ENCODE results near the gene MYO1F. TPM values are rescaled to one million over a fixed set of nuclear protein-coding genes. Genes with fewer than 3 reads are reported as not detected.

MYO1F gene
- total and polyA plus RNA-seq, 4 donors: 4.5 to 19.3 (median 11.6) TPM

- 100% methylated on average over 1 of the region's 2 CpGs for WGBS (ENCODE audit: insufficient coverage)
- Histone ChIP-seq H3K27ac (ENCODE audit: low read depth, low read length) (no peak overlapping the region), H3K9me3 (ENCODE audit: control insufficient read depth, insufficient read depth, low read length) (no peaks in the 10 kb centered on the region), H3K4me3 (ENCODE audit: low read depth, low read length) (no peak overlapping the region), H3K27me3 (ENCODE audit: control insufficient read depth, insufficient read depth, low read length) (no peaks in the 10 kb centered on the region), H3K36me3 (ENCODE audit: control insufficient read depth, insufficient read depth, low read length) (no peaks in the 10 kb centered on the region), H3K4me1 (ENCODE audit: control insufficient read depth, insufficient read depth, low read length) (peaks cover 12% of the 10 kb centered on the region)
- DNase-seq (ENCODE audit: low read depth in 4 of 6, low spot score in 6 of 6): no peak
These were observed 37.2 kb upstream of the MYO1F start for GRCh38 chr19:8614455-8614854.

DNA sequence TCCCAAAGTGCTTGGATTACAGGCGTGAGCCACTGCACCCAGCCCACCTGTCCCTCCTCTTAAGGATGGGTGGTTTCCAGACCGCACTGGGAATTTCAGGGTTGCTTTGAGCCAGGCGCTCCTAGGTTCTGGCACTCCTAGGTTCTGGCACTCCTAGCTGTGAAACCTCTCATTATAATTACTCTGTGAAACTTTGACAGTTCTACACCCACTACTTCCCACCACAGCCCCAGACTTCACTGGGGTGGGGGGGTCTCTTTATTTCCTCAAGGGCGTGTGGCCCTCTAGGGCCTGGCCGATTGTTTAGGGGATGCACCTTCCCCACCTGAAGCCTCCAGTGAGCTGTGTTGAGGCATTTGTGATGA lies 35.5 kb upstream of the MYO1F start:
- Histone ChIP-seq H3K4me1 (ENCODE audit: control insufficient read depth, insufficient read depth, low read length) (peaks cover 21% of the 10 kb centered on the region), H3K27me3 (ENCODE audit: control insufficient read depth, insufficient read depth, low read length) (no peaks in the 10 kb centered on the region), H3K27ac (ENCODE audit: low read depth, low read length) (no peak overlapping the region), H3K9me3 (ENCODE audit: control insufficient read depth, insufficient read depth, low read length) (no peaks in the 10 kb centered on the region), H3K4me3 (ENCODE audit: low read depth, low read length) (no peak overlapping the region), H3K36me3 (ENCODE audit: control insufficient read depth, insufficient read depth, low read length) (peaks cover 5% of the 10 kb centered on the region)
- WGBS (ENCODE audit: insufficient coverage): 46% methylated on average over 2 of the region's 5 CpGs
- DNase-seq (ENCODE audit: low read depth in 4 of 6, low spot score in 6 of 6): no peak

GRCh38 chr19:8611877-8612806 lies 34.9 kb upstream of the MYO1F start:
- Histone ChIP-seq H3K4me3 (ENCODE audit: low read depth, low read length) (no peak overlapping the region), H3K27ac (ENCODE audit: low read depth, low read length) (peak overlapping the region; percentile 4), H3K36me3 (ENCODE audit: control insufficient read depth, insufficient read depth, low read length) (peaks cover 9% of the 10 kb centered on the region), H3K9me3 (ENCODE audit: control insufficient read depth, insufficient read depth, low read length) (no peaks in the 10 kb centered on the region), H3K27me3 (ENCODE audit: control insufficient read depth, insufficient read depth, low read length) (no peaks in the 10 kb centered on the region), H3K4me1 (ENCODE audit: control insufficient read depth, insufficient read depth, low read length) (peaks cover 21% of the 10 kb centered on the region)
- WGBS (ENCODE audit: insufficient coverage): 38% methylated on average over 9 of the region's 12 CpGs
- DNase-seq (ENCODE audit: low read depth in 4 of 6, low spot score in 6 of 6): peak in 2 of 6 donors; percentile 11 to 69

- Histone ChIP-seq H3K4me3 (ENCODE audit: low read depth, low read length) (no peak overlapping the region), H3K27ac (ENCODE audit: low read depth, low read length) (no peak overlapping the region), H3K36me3 (ENCODE audit: control insufficient read depth, insufficient read depth, low read length) (peaks cover 10% of the 10 kb centered on the region), H3K4me1 (ENCODE audit: control insufficient read depth, insufficient read depth, low read length) (peaks cover 21% of the 10 kb centered on the region), H3K9me3 (ENCODE audit: control insufficient read depth, insufficient read depth, low read length) (no peaks in the 10 kb centered on the region), H3K27me3 (ENCODE audit: control insufficient read depth, insufficient read depth, low read length) (no peaks in the 10 kb centered on the region)
- DNase-seq (ENCODE audit: low read depth in 4 of 6, low spot score in 6 of 6): peak in 2 of 6 donors; percentile 25 to 44
- WGBS (ENCODE audit: insufficient coverage): 29% methylated on average over 18 of the region's 18 CpGs
These were observed 34.2 kb upstream of the MYO1F start for GRCh38 chr19:8611391-8611876.

- no peaks in the 10 kb centered on the region for H3K9me3 ChIP-seq (ENCODE audit: control insufficient read depth, insufficient read depth, low read length)
- 0% methylated on average over 3 of the region's 9 CpGs for WGBS (ENCODE audit: insufficient coverage)
- no peak for DNase-seq (ENCODE audit: low read depth in 4 of 6, low spot score in 6 of 6)
- H3K27ac ChIP-seq (ENCODE audit: low read depth, low read length): no peak overlapping the region
- H3K4me1 ChIP-seq (ENCODE audit: control insufficient read depth, insufficient read depth, low read length): peaks cover 21% of the 10 kb centered on the region
- H3K36me3 ChIP-seq (ENCODE audit: control insufficient read depth, insufficient read depth, low read length): peaks cover 10% of the 10 kb centered on the region
- no peak overlapping the region for H3K4me3 ChIP-seq (ENCODE audit: low read depth, low read length)
- H3K27me3 ChIP-seq (ENCODE audit: control insufficient read depth, insufficient read depth, low read length): no peaks in the 10 kb centered on the region
These were observed 33.7 kb upstream of the MYO1F start for GRCh38 chr19:8610936-8611300.

GRCh38 chr19:8610041-8610935 lies 33.0 kb upstream of the MYO1F start, which contains the start of gene ADAMTS10:
ADAMTS10 (minus strand) TSS chr19:8610715; CDS start chr19:8605710, 5,005 bp downstream.
- under 1% methylated on average over 59 of the region's 74 CpGs for WGBS (ENCODE audit: insufficient coverage)
- Histone ChIP-seq H3K36me3 (ENCODE audit: control insufficient read depth, insufficient read depth, low read length) (peaks cover 15% of the 10 kb centered on the region), H3K27ac (ENCODE audit: low read depth, low read length) (peak within 1 kb of the TSS; percentile 65), H3K27me3 (ENCODE audit: control insufficient read depth, insufficient read depth, low read length) (no peaks in the 10 kb centered on the region), H3K4me1 (ENCODE audit: control insufficient read depth, insufficient read depth, low read length) (peaks cover 21% of the 10 kb centered on the region), H3K9me3 (ENCODE audit: control insufficient read depth, insufficient read depth, low read length) (no peaks in the 10 kb centered on the region), H3K4me3 (ENCODE audit: low read depth, low read length) (peak within 1 kb of the TSS; percentile 71)
- DNase-seq (ENCODE audit: low read depth in 4 of 6, low spot score in 6 of 6): peak in 3 of 6 donors; percentile 47 to 88 (median 87)

DNA sequence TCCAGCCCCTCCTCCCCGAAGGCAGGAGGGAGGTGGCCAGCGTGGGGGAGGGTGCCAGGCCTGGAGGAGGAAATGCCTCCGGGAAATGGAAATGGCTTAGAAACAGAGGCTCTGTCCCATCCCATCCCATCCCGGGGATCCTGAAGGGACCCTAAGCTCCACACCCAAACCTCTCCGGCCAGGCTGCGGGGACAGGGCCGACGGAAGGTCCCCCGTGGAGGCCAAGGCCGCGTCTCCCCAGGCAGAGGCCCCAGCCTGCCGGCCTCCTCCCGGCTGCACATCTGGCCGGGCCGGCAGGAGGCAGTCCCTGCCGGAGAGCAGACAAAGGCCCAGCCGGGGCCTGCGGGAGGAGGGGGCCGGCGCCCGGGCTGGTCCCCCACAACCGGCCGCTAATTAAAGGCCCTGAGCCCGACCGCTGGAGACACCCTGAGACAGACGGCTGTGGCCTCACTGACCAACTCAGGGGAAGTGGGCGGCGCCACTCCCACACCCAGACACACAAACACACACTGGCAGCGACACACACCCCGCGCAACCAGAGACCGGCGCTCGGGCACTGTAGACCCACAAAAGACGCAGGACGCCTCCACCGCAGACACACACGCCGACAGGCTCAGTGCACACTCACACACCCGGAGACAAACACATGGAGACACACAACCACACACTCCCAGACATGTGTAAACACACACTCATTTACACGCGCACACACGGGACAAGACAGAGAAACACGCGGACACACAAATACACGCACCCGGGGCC lies 32.2 kb upstream of the MYO1F start:
- peak overlapping the region; percentile 65 for H3K27ac ChIP-seq (ENCODE audit: low read depth, low read length)
- WGBS (ENCODE audit: insufficient coverage): 1% methylated on average over 44 of the region's 47 CpGs
- H3K4me1 ChIP-seq (ENCODE audit: control insufficient read depth, insufficient read depth, low read length): peaks cover 21% of the 10 kb centered on the region
- peak overlapping the region; percentile 71 for H3K4me3 ChIP-seq (ENCODE audit: low read depth, low read length)
- peak in 3 of 6 donors; percentile 35 to 83 (median 82) for DNase-seq (ENCODE audit: low read depth in 4 of 6, low spot score in 6 of 6)
- H3K9me3 ChIP-seq (ENCODE audit: control insufficient read depth, insufficient read depth, low read length): peaks cover 5% of the 10 kb centered on the region
- no peaks in the 10 kb centered on the region for H3K27me3 ChIP-seq (ENCODE audit: control insufficient read depth, insufficient read depth, low read length)
- H3K36me3 ChIP-seq (ENCODE audit: control insufficient read depth, insufficient read depth, low read length): peaks cover 23% of the 10 kb centered on the region

- Histone ChIP-seq H3K4me3 (ENCODE audit: low read depth, low read length) (peak overlapping the region; percentile 71), H3K36me3 (ENCODE audit: control insufficient read depth, insufficient read depth, low read length) (peaks cover 24% of the 10 kb centered on the region), H3K9me3 (ENCODE audit: control insufficient read depth, insufficient read depth, low read length) (peaks cover 5% of the 10 kb centered on the region), H3K27ac (ENCODE audit: low read depth, low read length) (peak overlapping the region; percentile 65), H3K27me3 (ENCODE audit: control insufficient read depth, insufficient read depth, low read length) (no peaks in the 10 kb centered on the region), H3K4me1 (ENCODE audit: control insufficient read depth, insufficient read depth, low read length) (peaks cover 21% of the 10 kb centered on the region)
- WGBS (ENCODE audit: insufficient coverage): 50% methylated on average over 5 of the region's 5 CpGs
- DNase-seq (ENCODE audit: low read depth in 4 of 6, low spot score in 6 of 6): peak in 1 of 6 donors; percentile 57
These were observed 31.7 kb upstream of the MYO1F start for GRCh38 chr19:8608941-8609278.

- H3K27ac ChIP-seq (ENCODE audit: low read depth, low read length): no peak overlapping the region
- peaks cover 35% of the 10 kb centered on the region for H3K36me3 ChIP-seq (ENCODE audit: control insufficient read depth, insufficient read depth, low read length)
- WGBS (ENCODE audit: insufficient coverage): 68% methylated on average over 4 of the region's 4 CpGs
These were observed 30.1 kb upstream of the MYO1F start for GRCh38 chr19:8607386-8607785.

More at GRCh38 chr19:8607386-8607785, 30.1 kb upstream of the MYO1F start:
- Histone ChIP-seq H3K4me3 (ENCODE audit: low read depth, low read length) (no peak overlapping the region), H3K4me1 (ENCODE audit: control insufficient read depth, insufficient read depth, low read length) (peaks cover 21% of the 10 kb centered on the region), H3K27me3 (ENCODE audit: control insufficient read depth, insufficient read depth, low read length) (no peaks in the 10 kb centered on the region), H3K9me3 (ENCODE audit: control insufficient read depth, insufficient read depth, low read length) (peaks cover 5% of the 10 kb centered on the region)
- peak in 1 of 6 donors; percentile 55 for DNase-seq (ENCODE audit: low read depth in 4 of 6, low spot score in 6 of 6)

All from spinal cord (tissue), 10 donors.